Tibial artery (tissue), 4 donors: ENCODE data around the gene ABLIM2.
A peak's percentile ranks its signal among the peaks of the same experiment; 100 is the strongest.

Experiments used
- DNase-seq, 2 donors: peaks; one replicate each; pipeline ENCODE4 v3.0.0-alpha.2; 2019
- H3K27ac ChIP-seq, 2 donors: fragments of 200-600 bp; sonication (generic) in 1 of 2; 1 replicate in 1 of 2; 2 replicates in 1 of 2; pipeline ENCODE4 v1.5.1; 2018 to 2019; ENCODE audit warnings: mild to moderate bottlenecking in 1 of 2
- H3K27me3 ChIP-seq, 2 donors: fragments of 200-600 bp; sonication (generic) in 1 of 2; one replicate each; pipeline versions ENCODE4 v1.5.1 to v1.6.0; 2016 to 2019
- H3K36me3 ChIP-seq, 3 donors: fragments of 200-600 bp; sonication (generic) in 2 of 3; one replicate each; pipeline ENCODE4 v1.5.1; 2016 to 2019; ENCODE audit warnings: mild to moderate bottlenecking in 2 of 3
- H3K4me1 ChIP-seq, 4 donors: fragments of 200-600 bp; sonication (generic) in 2 of 4; 1 replicate in 3 of 4; 2 replicates in 1 of 4; pipeline ENCODE4 v1.5.1; 2016 to 2019
- H3K4me3 ChIP-seq, 2 donors: fragments of 200-600 bp; sonication (generic) in 1 of 2; 1 replicate in 1 of 2; 2 replicates in 1 of 2; pipeline ENCODE4 v1.5.1; 2018 to 2019; ENCODE audit warnings: mild to moderate bottlenecking in 2 of 2
- H3K9me3 ChIP-seq, 3 donors: fragments of 200-600 bp; sonication (generic) in 1 of 3; one replicate each; pipeline ENCODE4 v1.5.1; 2016 to 2019
- CTCF ChIP-seq, 2 experiments: fragments of 200-600 bp in 1 of 2; fragments of 450-650 bp in 1 of 2; IDR thresholded peaks; one replicate each; pipeline ENCODE4 v1.5.1; 2017 to 2019; ENCODE audit warnings: antibody characterized with exemption in 2 of 2, mild to moderate bottlenecking in 1 of 2, moderate library complexity in 1 of 2
- intact Hi-C: fragments of 100-400 bp; cut with DNase I; formaldehyde crosslinking; loops from one replicate; pipeline ENCODE4 v1.15.0; 2023; ENCODE audit warnings: low total_unique reads

ABLIM2 gene

DNA sequence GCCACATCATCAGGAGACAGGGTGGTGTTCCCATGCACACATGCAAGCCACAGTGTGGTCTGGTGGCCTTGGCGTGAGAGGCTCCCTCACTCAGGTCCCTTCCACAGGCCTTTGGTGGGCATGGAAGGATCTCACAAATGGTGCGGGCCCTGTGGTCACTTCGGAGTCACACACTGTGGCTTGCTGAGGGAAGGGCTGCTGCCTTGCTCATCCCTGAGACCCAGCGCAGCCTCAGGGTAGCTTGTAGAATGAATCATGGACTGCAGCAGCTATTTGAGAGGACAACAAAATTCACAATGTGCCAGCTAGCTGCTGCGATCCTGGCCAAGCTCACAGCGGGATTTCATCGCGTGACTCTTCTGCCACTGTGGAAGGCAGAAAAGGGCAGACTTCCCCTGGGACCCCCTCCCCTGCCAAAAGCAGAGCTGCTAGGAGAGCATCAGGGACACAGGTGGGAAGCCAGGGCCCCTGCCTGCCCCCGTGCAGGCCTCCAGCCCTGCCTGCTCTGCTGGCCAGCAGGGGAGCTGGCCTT lies 106.4 kb downstream of the ABLIM2 start:
- H3K4me1 ChIP-seq = peaks cover 0 to 14% (median 12%) of the 10 kb centered on the region in 4 donors
- H3K4me3 ChIP-seq = no peak overlapping the region
- no peaks in the 10 kb centered on the region for H3K27me3 ChIP-seq
- DNase-seq = no peak
- H3K36me3 ChIP-seq = peaks cover 0 to 4% (median 0%) of the 10 kb centered on the region in 3 donors
- intact Hi-C loops = no loop called here
- H3K9me3 ChIP-seq = peaks cover 0 to 12% (median 0%) of the 10 kb centered on the region in 3 donors
- H3K27ac ChIP-seq = no peak overlapping the region
- no peak for TF ChIP-seq CTCF (IDR thresholded peaks at IDR 0.05)

GRCh38 chr4:8051644-8052043 lies 107.0 kb downstream of the ABLIM2 start:
- H3K4me3 ChIP-seq = no peak overlapping the region
- TF ChIP-seq CTCF (IDR thresholded peaks at IDR 0.05) = no peak
- intact Hi-C loops = no loop called here
- no peak overlapping the region for H3K27ac ChIP-seq
- H3K9me3 ChIP-seq = peaks cover 0 to 12% (median 0%) of the 10 kb centered on the region in 3 donors
- H3K36me3 ChIP-seq = peaks cover 0 to 4% (median 0%) of the 10 kb centered on the region in 3 donors
- peaks cover 0 to 14% (median 12%) of the 10 kb centered on the region in 4 donors for H3K4me1 ChIP-seq
- H3K27me3 ChIP-seq = no peaks in the 10 kb centered on the region
- no peak for DNase-seq

DNA sequence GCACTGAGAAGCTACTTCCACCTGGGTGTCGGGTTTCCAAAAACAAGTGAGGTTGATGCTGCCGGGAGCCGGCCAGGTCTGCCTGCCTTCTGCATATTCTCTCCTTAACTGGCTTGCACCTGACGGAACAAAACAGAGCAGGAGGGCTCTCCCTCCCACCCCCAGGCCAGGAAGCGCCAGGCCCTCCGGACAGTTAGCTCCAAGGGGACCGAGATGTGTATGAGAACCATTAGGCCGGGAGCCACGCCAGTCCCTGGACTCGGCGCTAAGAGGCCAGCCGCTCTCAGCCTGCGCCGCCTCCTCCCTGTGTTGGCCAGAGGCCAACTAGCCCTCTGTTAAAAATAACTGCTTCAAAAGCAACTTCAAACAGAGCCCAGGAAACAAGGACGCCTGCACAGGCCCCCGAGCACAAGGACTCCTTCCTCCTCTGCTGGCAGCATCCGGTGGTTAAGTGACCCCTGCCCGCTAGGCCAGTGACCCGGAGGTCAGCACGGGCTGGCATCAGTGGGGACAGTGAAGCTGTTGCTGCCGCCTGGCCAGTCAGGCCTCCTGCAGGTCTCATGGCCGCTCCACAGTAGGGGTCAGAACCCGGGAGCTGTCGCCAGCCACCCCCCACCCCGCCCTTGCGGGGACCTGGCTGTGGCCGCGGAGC lies 107.9 kb downstream of the ABLIM2 start:
- Histone ChIP-seq H3K9me3 (peaks cover 0 to 12% (median 0%) of the 10 kb centered on the region in 3 donors), H3K27ac (no peak overlapping the region), H3K4me3 (peak overlapping the region in 1 of 2 donors; percentile 1), H3K27me3 (no peaks in the 10 kb centered on the region), H3K4me1 (peaks cover 0 to 14% (median 12%) of the 10 kb centered on the region in 4 donors), H3K36me3 (peaks cover 0 to 2% (median 0%) of the 10 kb centered on the region in 3 donors)
- peak; percentile 43 to 83 for DNase-seq
- intact Hi-C loops = no loop called here
- no peak for TF ChIP-seq CTCF (IDR thresholded peaks at IDR 0.05)

DNA sequence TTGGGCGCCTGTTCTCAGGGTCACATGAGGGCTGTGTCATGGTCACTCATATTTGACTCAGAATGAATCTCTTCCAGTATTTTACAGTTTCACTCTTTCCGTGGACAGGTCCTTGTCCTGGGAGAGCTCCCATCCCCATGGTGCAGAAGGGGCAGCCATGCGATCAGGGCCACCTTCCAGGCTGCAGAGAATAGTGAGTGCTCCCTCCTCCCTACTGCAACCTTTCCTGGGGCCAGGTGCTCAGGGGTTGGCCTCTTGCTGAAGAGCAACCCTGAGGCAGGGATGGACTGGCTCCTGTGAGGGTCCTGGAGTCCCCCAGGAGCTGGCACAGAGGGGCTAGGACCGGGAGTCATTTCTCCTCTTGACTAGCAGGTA lies 108.4 kb downstream of the ABLIM2 start:
- DNase-seq = no peak
- Histone ChIP-seq H3K4me3 (no peak overlapping the region), H3K36me3 (no peaks in the 10 kb centered on the region), H3K27me3 (no peaks in the 10 kb centered on the region), H3K4me1 (peaks cover 0 to 14% (median 12%) of the 10 kb centered on the region in 4 donors), H3K9me3 (peaks cover 0 to 8% (median 0%) of the 10 kb centered on the region in 3 donors), H3K27ac (no peak overlapping the region)
- no peak for TF ChIP-seq CTCF (IDR thresholded peaks at IDR 0.05)
- intact Hi-C loops = no loop called here

DNA sequence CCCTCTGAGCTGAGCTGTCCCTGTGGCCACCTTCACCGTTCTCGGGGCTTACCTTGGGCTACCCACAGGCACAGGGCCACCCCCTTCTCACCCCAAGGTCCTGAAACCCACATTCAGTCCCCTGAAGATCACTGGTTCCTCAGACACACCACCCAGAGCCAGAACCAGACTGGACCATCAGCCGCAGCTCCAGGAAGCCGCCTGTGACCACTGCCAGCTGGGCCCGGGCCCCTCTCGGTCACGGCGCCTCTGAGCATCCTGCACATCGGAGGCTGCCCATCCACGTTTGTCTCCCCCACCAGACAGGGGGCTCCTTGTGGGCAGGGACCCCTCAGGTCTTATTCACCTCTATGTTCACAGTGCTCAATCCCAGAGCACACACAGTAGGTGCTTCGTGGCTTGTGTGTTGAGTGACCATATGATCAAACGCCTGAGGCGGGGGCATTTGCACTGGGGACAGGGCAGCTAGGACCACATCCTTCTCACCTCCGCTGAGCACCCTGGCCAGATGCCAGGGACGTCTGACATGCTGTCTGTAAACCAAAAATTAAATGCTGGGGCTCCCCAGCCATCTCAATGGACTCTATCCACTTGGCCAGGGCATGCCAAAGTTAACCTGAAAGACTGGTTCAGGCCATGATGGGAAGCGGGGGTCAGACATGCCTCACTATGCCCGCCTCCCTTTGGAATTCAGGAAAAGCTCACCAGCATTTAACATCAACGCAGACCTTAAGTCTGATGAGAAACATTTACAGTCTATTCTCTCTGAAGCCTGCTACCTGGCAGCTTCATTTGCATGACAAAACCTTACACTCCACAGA lies 109.5 kb downstream of the ABLIM2 start:
- H3K27me3 ChIP-seq = no peaks in the 10 kb centered on the region
- intact Hi-C loops = loop anchor here (5.0 kb wide), 1 partner anchor 308 kb away; no protein-coding TSS in a partner anchor
- H3K36me3 ChIP-seq = no peaks in the 10 kb centered on the region
- no peak overlapping the region for H3K4me3 ChIP-seq
- no peak for TF ChIP-seq CTCF (IDR thresholded peaks at IDR 0.05)
- DNase-seq = no peak
- H3K9me3 ChIP-seq = no peaks in the 10 kb centered on the region
- peaks cover 0 to 14% (median 12%) of the 10 kb centered on the region in 4 donors for H3K4me1 ChIP-seq
- H3K27ac ChIP-seq = no peak overlapping the region
